ENCODE data around the gene C10orf95. TPM values are rescaled to one million over a fixed set of nuclear protein-coding genes. Genes with fewer than 3 reads are reported as not detected.

C10orf95 gene
- total RNA-seq, 2 experiments from 2014 or later, result 0.20 to 0.36 TPM

DNA sequence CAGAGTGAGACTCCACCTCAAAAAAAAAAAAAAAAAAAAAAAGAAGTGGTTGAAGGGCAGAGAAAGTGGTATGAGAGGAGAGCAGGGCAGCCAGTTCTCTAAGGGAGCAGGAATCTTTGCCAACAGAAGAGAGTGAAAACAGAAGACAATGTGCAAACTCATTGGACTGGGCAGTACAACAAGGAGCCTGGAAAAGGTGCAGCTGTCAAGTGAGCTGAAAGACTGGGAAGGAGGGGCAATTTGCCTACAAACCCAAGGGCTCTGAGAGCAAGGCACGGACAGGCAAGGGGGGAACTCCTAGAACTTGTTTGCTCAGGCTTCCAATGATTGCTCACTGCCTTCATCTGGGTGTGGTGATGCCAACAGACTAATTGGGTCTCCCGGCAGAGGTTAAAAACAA lies 41.6 kb upstream of the C10orf95 start:
- TF ChIP-seq, protein P1, sequence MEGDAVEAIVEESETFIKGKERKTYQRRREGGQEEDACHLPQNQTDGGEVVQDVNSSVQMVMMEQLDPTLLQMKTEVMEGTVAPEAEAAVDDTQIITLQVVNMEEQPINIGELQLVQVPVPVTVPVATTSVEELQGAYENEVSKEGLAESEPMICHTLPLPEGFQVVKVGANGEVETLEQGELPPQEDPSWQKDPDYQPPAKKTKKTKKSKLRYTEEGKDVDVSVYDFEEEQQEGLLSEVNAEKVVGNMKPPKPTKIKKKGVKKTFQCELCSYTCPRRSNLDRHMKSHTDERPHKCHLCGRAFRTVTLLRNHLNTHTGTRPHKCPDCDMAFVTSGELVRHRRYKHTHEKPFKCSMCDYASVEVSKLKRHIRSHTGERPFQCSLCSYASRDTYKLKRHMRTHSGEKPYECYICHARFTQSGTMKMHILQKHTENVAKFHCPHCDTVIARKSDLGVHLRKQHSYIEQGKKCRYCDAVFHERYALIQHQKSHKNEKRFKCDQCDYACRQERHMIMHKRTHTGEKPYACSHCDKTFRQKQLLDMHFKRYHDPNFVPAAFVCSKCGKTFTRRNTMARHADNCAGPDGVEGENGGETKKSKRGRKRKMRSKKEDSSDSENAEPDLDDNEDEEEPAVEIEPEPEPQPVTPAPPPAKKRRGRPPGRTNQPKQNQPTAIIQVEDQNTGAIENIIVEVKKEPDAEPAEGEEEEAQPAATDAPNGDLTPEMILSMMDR (IDR thresholded peaks at IDR 0.05), result no peak
- Mint-ChIP-seq H3K36me3 (ENCODE audit: low read depth) (peaks cover 4% of the 10 kb centered on the region), H3K27ac (peak overlapping the region; percentile 45), H3K4me3 (no peak overlapping the region), H3K9me3 (no peaks in the 10 kb centered on the region), H3K4me1 (ENCODE audit: low read depth) (peaks cover 19% of the 10 kb centered on the region), H3K27me3 (no peaks in the 10 kb centered on the region)
- CTCF ChIA-PET, result interaction anchor here (0.7 to 1.6 kb wide), 3 partner anchors 14 to 99 kb away, joined by 3 to 4 read pairs (median 3); no protein-coding TSS in a partner anchor
- POLR2A ChIA-PET, result no interaction called here
- no peak for DNase-seq
- intact Hi-C loops (cut with micrococcal nuclease), result no loop called here
- ATAC-seq, result no peak

DNA sequence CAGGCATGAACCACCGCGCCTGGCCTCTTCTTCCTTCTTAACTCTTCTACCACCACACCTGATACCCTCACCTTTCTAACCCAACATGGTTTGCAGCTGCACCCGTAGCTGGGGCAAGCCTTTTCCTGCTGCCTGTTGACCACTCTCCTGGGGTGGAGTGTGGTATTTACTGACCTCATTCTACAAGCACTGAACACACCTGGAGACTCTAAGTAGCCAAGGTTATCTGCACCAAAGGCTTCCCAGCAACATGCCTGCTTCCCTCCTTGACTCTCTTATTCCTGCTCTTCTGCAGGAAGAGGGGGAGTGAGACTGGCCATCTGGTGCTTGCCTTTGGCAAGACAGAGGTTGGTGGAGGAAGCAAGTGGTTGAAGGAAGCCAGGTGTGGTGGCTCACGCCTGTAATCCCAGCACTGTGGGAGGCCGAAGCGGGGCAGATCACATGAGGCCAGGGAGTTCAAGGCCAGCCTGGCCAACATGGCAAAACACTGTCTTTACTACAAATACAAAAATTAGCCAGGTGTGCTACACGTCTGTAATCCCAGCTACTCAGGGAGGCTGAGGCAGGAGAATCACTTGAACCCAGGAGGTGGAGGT lies 41.1 kb upstream of the C10orf95 start:
- DNase-seq (no peak), ATAC-seq (no peak)
- POLR2A ChIA-PET, result interaction anchor here (0.7 to 1.5 kb wide), 2 partner anchors 10 to 53 kb away, joined by 3 read pairs; no protein-coding TSS in a partner anchor
- Mint-ChIP-seq H3K9me3 (no peaks in the 10 kb centered on the region), H3K27ac (no peak overlapping the region), H3K27me3 (no peaks in the 10 kb centered on the region), H3K4me1 (ENCODE audit: low read depth) (peaks cover 17% of the 10 kb centered on the region), H3K36me3 (ENCODE audit: low read depth) (peaks cover 7% of the 10 kb centered on the region), H3K4me3 (no peak overlapping the region)
- intact Hi-C loops (cut with micrococcal nuclease), result no loop called here
- CTCF ChIA-PET, result interaction anchor here (0.7 kb wide), 2 partner anchors 13 to 92 kb away, joined by 3 read pairs; no protein-coding TSS in a partner anchor
- TF ChIP-seq, protein P1 (IDR thresholded peaks at IDR 0.05), result no peak

DNA sequence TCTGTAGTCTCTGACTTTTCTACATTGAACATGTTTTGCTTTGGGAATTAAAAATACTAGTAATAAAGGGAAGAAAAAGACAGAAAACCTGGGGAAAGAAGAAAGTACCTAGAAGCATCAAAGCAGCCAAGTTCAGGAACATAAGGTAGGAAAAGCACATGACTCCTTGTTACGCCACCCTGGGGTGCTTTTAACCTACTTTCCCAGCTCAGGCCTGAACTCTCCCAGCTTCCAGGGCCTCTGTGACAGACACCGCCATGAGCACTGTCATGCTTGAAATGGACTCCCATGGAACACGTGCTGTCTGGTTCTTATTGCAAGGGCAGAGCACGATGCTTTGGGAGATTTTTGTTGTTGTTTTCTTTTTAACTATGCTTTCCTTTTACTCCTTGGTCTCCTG lies 39.8 kb upstream of the C10orf95 start:
- Mint-ChIP-seq H3K4me3 (no peak overlapping the region), H3K27me3 (no peaks in the 10 kb centered on the region), H3K36me3 (ENCODE audit: low read depth) (peaks cover 7% of the 10 kb centered on the region), H3K27ac (no peak overlapping the region), H3K9me3 (no peaks in the 10 kb centered on the region), H3K4me1 (ENCODE audit: low read depth) (peaks cover 11% of the 10 kb centered on the region)
- no peak for ATAC-seq
- TF ChIP-seq, protein P1 (IDR thresholded peaks at IDR 0.05), result no peak
- DNase-seq, result no peak
- intact Hi-C loops (cut with micrococcal nuclease), result no loop called here
- ChIA-PET POLR2A (interaction anchor here (1.5 kb wide), 1 partner anchor 9 kb away, joined by 3 read pairs; no protein-coding TSS in a partner anchor), CTCF (interaction anchor here (0.6 to 1.5 kb wide), 3 partner anchors 12 to 97 kb away, joined by 3 read pairs; no protein-coding TSS in a partner anchor)

DNA sequence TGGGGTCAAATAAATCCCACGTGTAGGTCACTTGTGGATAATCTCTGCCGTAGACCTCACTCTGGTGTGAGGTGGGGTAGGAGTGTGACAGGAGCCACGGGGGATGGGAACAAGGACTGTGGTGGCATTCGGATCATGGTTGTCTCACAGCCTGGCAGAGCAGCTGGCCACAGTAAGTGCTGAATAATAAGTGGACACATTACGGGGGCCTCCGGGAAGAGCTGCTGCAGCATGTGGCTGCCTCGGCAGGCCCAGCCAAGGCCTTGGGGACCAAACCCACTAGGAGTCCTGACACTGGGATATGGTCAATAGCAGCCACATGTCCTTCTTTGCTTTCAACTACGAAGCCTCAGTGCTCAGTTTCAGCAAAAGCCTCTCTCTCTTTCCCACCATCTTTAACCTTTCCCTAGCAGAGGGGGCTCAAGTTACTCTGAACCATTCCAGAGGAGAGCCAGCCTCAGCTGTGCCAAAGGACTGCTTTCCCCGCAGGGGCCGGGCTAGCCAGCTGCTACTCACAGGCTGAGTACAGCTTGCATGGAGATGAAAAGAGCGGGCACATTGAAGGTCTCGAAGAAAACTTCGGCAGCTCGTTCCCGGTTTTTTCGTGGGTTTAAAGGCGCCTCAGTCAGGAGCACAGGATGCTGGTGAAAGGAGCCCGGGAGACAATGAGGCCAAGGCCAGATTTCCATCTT lies 33.9 kb upstream of the C10orf95 start:
- no peaks in the 10 kb centered on the region for H3K4me1 Mint-ChIP-seq (ENCODE audit: low read depth)
- intact Hi-C loops (cut with micrococcal nuclease), result no loop called here
- peaks cover 21% of the 10 kb centered on the region for H3K36me3 Mint-ChIP-seq (ENCODE audit: low read depth)
- ATAC-seq, result no peak
- no peak for DNase-seq
- TF ChIP-seq, protein P1 (IDR thresholded peaks at IDR 0.05), result no peak
- H3K27ac Mint-ChIP-seq, result no peak overlapping the region
- no peaks in the 10 kb centered on the region for H3K9me3 Mint-ChIP-seq
- no peak overlapping the region for H3K4me3 Mint-ChIP-seq
- POLR2A ChIA-PET, result interaction anchor here (1.0 kb wide), 1 partner anchor 80 kb away, joined by 4 read pairs; no protein-coding TSS in a partner anchor
- H3K27me3 Mint-ChIP-seq, result no peaks in the 10 kb centered on the region
- CTCF ChIA-PET, result interaction anchor here (1.1 to 1.3 kb wide), 2 partner anchors 63 to 75 kb away, joined by 3 read pairs; no protein-coding TSS in a partner anchor

DNA sequence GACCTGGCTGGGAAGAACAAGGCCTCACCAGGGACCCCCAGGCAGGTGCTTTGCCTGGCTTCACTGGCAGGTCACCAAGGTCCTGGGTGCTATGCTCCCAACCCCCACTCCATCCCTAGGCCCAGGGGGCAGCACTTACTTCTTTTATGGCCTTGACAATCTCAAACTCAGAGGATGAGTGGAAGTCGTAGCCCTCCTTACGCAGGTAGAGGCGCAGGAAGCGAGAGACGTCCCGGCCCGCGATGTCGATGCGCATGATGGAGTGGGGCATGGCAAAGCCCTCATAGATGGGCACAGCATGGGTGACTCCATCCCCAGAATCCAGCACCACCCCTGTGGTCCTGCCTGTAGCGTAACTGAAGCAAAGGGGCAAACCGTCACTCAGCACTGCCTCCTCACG lies 32.7 kb upstream of the C10orf95 start:
- H3K27ac Mint-ChIP-seq, result no peak overlapping the region
- H3K36me3 Mint-ChIP-seq (ENCODE audit: low read depth), result peaks cover 24% of the 10 kb centered on the region
- DNase-seq, result no peak
- no peak overlapping the region for H3K4me3 Mint-ChIP-seq
- no peaks in the 10 kb centered on the region for H3K27me3 Mint-ChIP-seq
- intact Hi-C loops (cut with micrococcal nuclease), result no loop called here
- TF ChIP-seq, protein P1 (IDR thresholded peaks at IDR 0.05), result no peak
- H3K9me3 Mint-ChIP-seq, result no peaks in the 10 kb centered on the region
- POLR2A ChIA-PET, result no interaction called here
- peaks cover 3% of the 10 kb centered on the region for H3K4me1 Mint-ChIP-seq (ENCODE audit: low read depth)
- no peak for ATAC-seq
- CTCF ChIA-PET, result interaction anchor here (0.7 to 2.0 kb wide), 3 partner anchors 22 to 132 kb away, joined by 3 to 7 read pairs (median 3); no protein-coding TSS in a partner anchor

Measured in activated CD8-positive, alpha-beta T cell treated with anti-CD3 and anti-CD28 coated beads for 36 hours (primary cell).